RWPE1 (cell line): ENCODE results near the gene KDM2B.

Source experiments
- CTCF ChIA-PET: fragments of 350-600 bp; sonication (Branson Sonifier 250); formaldehyde crosslinking; extraction: SDS; loops from one replicate; lab custom pipeline; 2021; lab: Yijun Ruan, JAX
- POLR2A ChIA-PET: fragments of 400-600 bp; formaldehyde crosslinking; extraction: SDS; loops from one replicate; lab custom pipeline; 2020; ENCODE audit warnings: antibody characterized with exemption; ENCODE audit not compliant: low non-redundant PET; lab: Yijun Ruan, JAX
- DNase-seq: peaks from one replicate; pipeline ENCODE4 v3.0.0; 2012; ENCODE audit warnings: low spot score
- H3K27ac ChIP-seq: fragments of 450-650 bp; 2 replicates; pipeline ENCODE4 v1.5.1; 2017
- CTCF ChIP-seq: fragments of 450-650 bp; conservative IDR thresholded peaks from 2 replicates; pipeline ENCODE4 v1.5.1; 2017; ENCODE audit warnings: low read depth, mild to moderate bottlenecking

Gene KDM2B

GRCh38 chr12:121568518-121568917 is 12.3 kb downstream of the KDM2B start:
- TF ChIP-seq CTCF = no peak
- ChIA-PET CTCF (no interaction called here), POLR2A (no interaction called here)
- H3K27ac ChIP-seq = no peak overlapping the region
- DNase-seq = no peak

- no peak overlapping the region for H3K27ac ChIP-seq
- CTCF ChIA-PET = interaction anchor here (0.6 to 1.4 kb wide), 3 partner anchors 13 to 80 kb away, joined by 3 to 9 read pairs (median 3); no protein-coding TSS in a partner anchor
- POLR2A ChIA-PET = no interaction called here
- no peak for TF ChIP-seq CTCF
- DNase-seq = no peak
Measured at GRCh38 chr12:121565076-121565475, 15.7 kb downstream of the KDM2B start.

DNA sequence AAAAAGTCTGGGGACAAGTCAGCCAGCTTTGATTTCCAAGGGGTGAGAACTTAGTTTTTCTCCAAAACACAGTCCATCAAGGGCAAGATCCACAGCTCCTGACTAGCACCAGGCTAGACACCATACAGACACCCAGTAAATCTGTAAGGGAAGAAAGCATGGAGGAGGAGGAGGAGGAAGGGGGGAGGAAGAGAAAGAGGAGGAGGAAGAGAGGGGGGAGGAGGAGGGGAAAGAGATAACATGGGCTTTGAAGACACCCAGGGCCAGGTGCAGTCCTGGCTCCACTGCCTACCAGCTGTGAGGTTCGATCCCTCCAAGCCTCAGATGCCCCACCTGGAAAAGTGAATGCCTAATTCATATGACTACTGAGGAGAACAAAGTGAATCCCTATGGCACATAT is 18.3 kb downstream of the KDM2B start:
- DNase-seq = no peak
- TF ChIP-seq CTCF = no peak
- no peak overlapping the region for H3K27ac ChIP-seq
- ChIA-PET CTCF (no interaction called here), POLR2A (no interaction called here)

GRCh38 chr12:121561009-121561395 is 19.8 kb downstream of the KDM2B start:
- DNase-seq = no peak
- TF ChIP-seq CTCF = no peak
- CTCF ChIA-PET = interaction anchor here (0.6 kb wide), 1 partner anchor 8 kb away, joined by 3 read pairs; no protein-coding TSS in a partner anchor
- POLR2A ChIA-PET = no interaction called here
- H3K27ac ChIP-seq = no peak overlapping the region

- no peak for TF ChIP-seq CTCF
- ChIA-PET CTCF (interaction anchor here (0.6 kb wide), 1 partner anchor 82 kb away, joined by 3 read pairs; no protein-coding TSS in a partner anchor), POLR2A (no interaction called here)
- no peak for DNase-seq
- no peak overlapping the region for H3K27ac ChIP-seq
Measured at GRCh38 chr12:121560392-121561008, 20.3 kb downstream of the KDM2B start.

- no peak for DNase-seq
- ChIA-PET POLR2A (no interaction called here), CTCF (no interaction called here)
- TF ChIP-seq CTCF = no peak
- H3K27ac ChIP-seq = no peak overlapping the region
Measured at GRCh38 chr12:121558956-121559355, 21.9 kb downstream of the KDM2B start.
